ENCODE data around the gene SUOX. TPM values are rescaled to one million over a fixed set of nuclear protein-coding genes. Genes with fewer than 3 reads are reported as not detected.

The SUOX gene
- total RNA-seq, result 11.4 and 31.9 TPM in 2 replicates

GRCh38 chr12:55996715-55997534 is at the start of gene SUOX:
Gene SUOX (plus strand): TSS chr12:55997276. CDS start chr12:56002222, 4,946 bp downstream.

GRCh38 chr12:55965941-55966407 is 31.1 kb upstream of the SUOX start, which contains the start of gene PMEL:
Gene PMEL (minus strand): TSS chr12:55966042. CDS start chr12:55966011, 31 bp downstream.

GRCh38 chr12:55966408-55967281 is 30.4 kb upstream of the SUOX start, which contains the start of gene CDK2:
Gene CDK2 (plus strand): TSS chr12:55966830. CDS start chr12:55967009, 179 bp downstream.

GRCh38 chr12:55973599-55974307 is 23.3 kb upstream of the SUOX start, which contains the start of gene RAB5B:
Gene RAB5B (plus strand): TSS chr12:55974078. CDS start chr12:55986961, 12,883 bp downstream.

GRCh38 chr12:56020423-56021184 is 23.5 kb downstream of the SUOX start, which contains the start of gene IKZF4:
Gene IKZF4 (plus strand): TSS chr12:56021043. CDS start chr12:56021494, 451 bp downstream.

GRCh38 chr12:56041552-56042429 is 44.7 kb downstream of the SUOX start, which contains the start of gene RPS26:
Gene RPS26 (plus strand): TSS chr12:56041918. CDS start chr12:56042167, 249 bp downstream.

Other genes with a start within 250 kb of the SUOX start
- gene SARNP, start 179.6 kb upstream of the SUOX start, total RNA-seq, result 92.9 and 119 TPM in 2 replicates
- gene ORMDL2, start 179.2 kb upstream of the SUOX start, total RNA-seq, result 14.6 and 25.6 TPM in 2 replicates
- 37.1 and 48.1 TPM in 2 replicates for gene DNAJC14, start 167.7 kb upstream of the SUOX start, total RNA-seq
- 21.9 and 38.4 TPM in 2 replicates for gene MMP19, start 154.3 kb upstream of the SUOX start, total RNA-seq
- gene PYM1, start 69.4 kb upstream of the SUOX start, total RNA-seq, result 30.9 and 31.5 TPM in 2 replicates
- 14.8 and 31.3 TPM in 2 replicates for gene DGKA, start 66.1 kb upstream of the SUOX start, total RNA-seq
- gene PMEL, start 31.2 kb upstream of the SUOX start, total RNA-seq, result 1.7 and 18.7 TPM in 2 replicates
- 24.5 and 46.2 TPM in 2 replicates for gene CDK2, start 30.4 kb upstream of the SUOX start, total RNA-seq
- 56.6 and 74.1 TPM in 2 replicates for gene RAB5B, start 23.2 kb upstream of the SUOX start, total RNA-seq
- 2.6 and 8.1 TPM in 2 replicates for gene IKZF4, start 23.8 kb downstream of the SUOX start, total RNA-seq
- gene RPS26, start 44.6 kb downstream of the SUOX start, total RNA-seq, result 1,233 and 1,614 TPM in 2 replicates
- gene ERBB3, start 82.9 kb downstream of the SUOX start, total RNA-seq, result 0.64 and 1.8 TPM in 2 replicates
- gene PA2G4, start 107.3 kb downstream of the SUOX start, total RNA-seq, result 98.1 and 145 TPM in 2 replicates
- 2,965 and 4,023 TPM in 2 replicates for gene RPL41, start 119.4 kb downstream of the SUOX start, total RNA-seq
- gene ZC3H10, start 121.0 kb downstream of the SUOX start, total RNA-seq, result 3.4 and 5.0 TPM in 2 replicates
- 81.4 and 171 TPM in 2 replicates for gene ESYT1, start 131.0 kb downstream of the SUOX start, total RNA-seq
- gene MYL6B, start 155.3 kb downstream of the SUOX start, total RNA-seq, result 112 and 142 TPM in 2 replicates
- gene MYL6, start 161.1 kb downstream of the SUOX start, total RNA-seq, result 1,228 and 2,927 TPM in 2 replicates
- 27.5 and 43.8 TPM in 2 replicates for gene SMARCC2, start 192.2 kb downstream of the SUOX start, total RNA-seq
- gene RNF41, start 224.6 kb downstream of the SUOX start, total RNA-seq, result 57.2 and 76.5 TPM in 2 replicates
- 48.4 and 60.4 TPM in 2 replicates for gene NABP2, start 227.1 kb downstream of the SUOX start, total RNA-seq
- not detected in 2 replicates for gene SLC39A5, start 232.8 kb downstream of the SUOX start, total RNA-seq

Measured in epithelial cell of alveolus of lung (primary cell).